Sigmoid colon (tissue), 7 donors: ENCODE data around the gene MMADHC. TPM values are rescaled to one million over a fixed set of nuclear protein-coding genes. Genes with fewer than 3 reads are reported as not detected.

Source experiments
- DNase-seq: peaks from one replicate; pipeline ENCODE4 v3.0.0-alpha.2; 2019
- H3K27ac ChIP-seq, 4 donors: fragments of 200-600 bp; sonication (generic); one replicate each; pipeline ENCODE4 v1.5.1; 2016 to 2019; ENCODE audit warnings: mild to moderate bottlenecking in 1 of 4
- H3K27me3 ChIP-seq, 3 donors: fragments of 200-600 bp; sonication (generic); one replicate each; pipeline ENCODE4 v1.5.1; 2019; ENCODE audit warnings: mild to moderate bottlenecking in 1 of 3
- H3K36me3 ChIP-seq, 4 donors: fragments of 200-600 bp; sonication (generic); one replicate each; pipeline ENCODE4 v1.5.1; 2016 to 2019
- H3K4me1 ChIP-seq, 4 donors: fragments of 200-600 bp; sonication (generic); one replicate each; pipeline ENCODE4 v1.5.1; 2017 to 2019
- H3K4me3 ChIP-seq, 4 donors: fragments of 200-600 bp; sonication (generic); one replicate each; pipeline ENCODE4 v1.5.1; 2017 to 2019; ENCODE audit warnings: mild to moderate bottlenecking in 2 of 4, moderate library complexity in 1 of 4
- H3K9me3 ChIP-seq, 4 donors: fragments of 200-600 bp in 3 of 4; sonication (generic) in 3 of 4; one replicate each; pipeline versions ENCODE4 v1.5.1 to v1.6.1; 2013 to 2019
- EP300 ChIP-seq, 4 donors: sonication (generic); formaldehyde crosslinking; IDR thresholded peaks; one replicate each; pipeline ENCODE4 v1.6.1; 2017; ENCODE audit warnings: antibody characterized with exemption in 4 of 4
- POLR2A ChIP-seq, 2 donors: fragments of 450-650 bp; IDR thresholded peaks; one replicate each; pipeline ENCODE4 v1.6.1; 2016; ENCODE audit warnings: antibody characterized with exemption in 2 of 2, mild to moderate bottlenecking in 2 of 2, moderate library complexity in 2 of 2
- POLR2AphosphoS5 ChIP-seq, 4 donors: sonication (generic); formaldehyde crosslinking; IDR thresholded peaks; one replicate each; pipeline ENCODE4 v1.6.1; 2017; ENCODE audit warnings: antibody characterized with exemption in 4 of 4
- WGBS, 2 donors: extraction: QIAGEN DNeasy Blood & Tissue Kit; methylation state at CpG; one replicate each; pipeline ENCODE4 v1.1.7; 2013; 5-methylcytosine and 5-hydroxymethylcytosine counted together
- intact Hi-C: fragments of 100-400 bp; cut with DNase I; formaldehyde crosslinking; loops from one replicate; pipeline ENCODE4 v1.15.1; 2023
- polyA plus RNA-seq, 3 donors: library from polyadenylated mRNA; stranded (reverse); fragments of 200-250 nt; gene quantifications; one replicate each; pipeline ENCODE4 v1.2.3, GENCODE V29; 2013
- total RNA-seq, 4 donors: library from RNA; depleted of rRNA; stranded (reverse); fragments of >200 nt; gene quantifications; one replicate each; pipeline ENCODE4 v1.1.0, GENCODE V29; 2016
- TF ChIP-seq, protein P1 (sequence below), 4 experiments: fragments of 450-650 bp in 3 of 4; fragments of 200-600 bp in 1 of 4; IDR thresholded peaks; one replicate each; pipeline ENCODE4 v1.5.1; 2016 to 2019; ENCODE audit warnings: antibody characterized with exemption in 4 of 4, mild to moderate bottlenecking in 3 of 4, moderate library complexity in 2 of 4
- donor health status: healthy with polysubstance abuse.
- donor health status: Bipolar disorder and iron deficiency.
- donor health status: healthy.

MMADHC gene
- total and polyA plus RNA-seq, 7 donors: 71.6 to 175 (median 127) TPM

DNA sequence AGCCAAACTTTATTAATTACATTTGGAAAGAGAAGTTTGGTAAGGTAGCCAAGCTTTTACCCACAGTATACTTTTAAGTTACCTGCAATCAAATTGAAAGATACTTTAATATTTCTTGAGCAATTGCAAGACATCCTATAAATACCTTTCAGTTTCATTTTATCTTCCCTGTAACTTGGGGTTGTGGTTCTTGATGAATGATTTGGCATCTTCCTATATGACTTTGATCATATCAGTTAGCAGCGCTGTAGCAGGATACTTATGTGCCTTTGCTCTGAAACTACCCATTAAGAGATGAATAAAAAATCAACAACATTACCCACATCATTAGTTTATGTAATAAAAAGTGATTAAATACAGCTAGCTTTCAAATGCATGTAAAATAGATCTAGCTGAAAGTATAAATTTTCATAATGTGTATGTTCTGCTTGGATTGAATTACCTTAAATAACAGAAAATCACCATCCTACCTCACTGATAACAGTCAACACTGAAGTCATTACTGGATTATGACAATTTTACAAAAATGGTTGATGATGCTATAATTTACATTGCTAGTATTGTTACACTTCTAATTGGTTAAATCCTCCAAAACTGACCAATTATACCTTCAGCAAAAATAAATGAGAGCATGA is 50.4 kb downstream of the MMADHC start:
- Histone ChIP-seq H3K27ac (no peak overlapping the region), H3K9me3 (no peaks in the 10 kb centered on the region), H3K36me3 (no peaks in the 10 kb centered on the region), H3K4me1 (no peaks in the 10 kb centered on the region), H3K4me3 (no peak overlapping the region), H3K27me3 (no peaks in the 10 kb centered on the region)
- no peak for DNase-seq
- WGBS, 2 donors: 0 to 51% methylated on average over 1 of the region's 1 CpG
- TF ChIP-seq POLR2A (IDR thresholded peaks at IDR 0.05) (no peak), EP300 (IDR thresholded peaks at IDR 0.05) (no peak), POLR2AphosphoS5 (IDR thresholded peaks at IDR 0.05) (no peak)
- TF ChIP-seq, protein P1, sequence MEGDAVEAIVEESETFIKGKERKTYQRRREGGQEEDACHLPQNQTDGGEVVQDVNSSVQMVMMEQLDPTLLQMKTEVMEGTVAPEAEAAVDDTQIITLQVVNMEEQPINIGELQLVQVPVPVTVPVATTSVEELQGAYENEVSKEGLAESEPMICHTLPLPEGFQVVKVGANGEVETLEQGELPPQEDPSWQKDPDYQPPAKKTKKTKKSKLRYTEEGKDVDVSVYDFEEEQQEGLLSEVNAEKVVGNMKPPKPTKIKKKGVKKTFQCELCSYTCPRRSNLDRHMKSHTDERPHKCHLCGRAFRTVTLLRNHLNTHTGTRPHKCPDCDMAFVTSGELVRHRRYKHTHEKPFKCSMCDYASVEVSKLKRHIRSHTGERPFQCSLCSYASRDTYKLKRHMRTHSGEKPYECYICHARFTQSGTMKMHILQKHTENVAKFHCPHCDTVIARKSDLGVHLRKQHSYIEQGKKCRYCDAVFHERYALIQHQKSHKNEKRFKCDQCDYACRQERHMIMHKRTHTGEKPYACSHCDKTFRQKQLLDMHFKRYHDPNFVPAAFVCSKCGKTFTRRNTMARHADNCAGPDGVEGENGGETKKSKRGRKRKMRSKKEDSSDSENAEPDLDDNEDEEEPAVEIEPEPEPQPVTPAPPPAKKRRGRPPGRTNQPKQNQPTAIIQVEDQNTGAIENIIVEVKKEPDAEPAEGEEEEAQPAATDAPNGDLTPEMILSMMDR (IDR thresholded peaks at IDR 0.05): no peak
- intact Hi-C loops: no loop called here

DNA sequence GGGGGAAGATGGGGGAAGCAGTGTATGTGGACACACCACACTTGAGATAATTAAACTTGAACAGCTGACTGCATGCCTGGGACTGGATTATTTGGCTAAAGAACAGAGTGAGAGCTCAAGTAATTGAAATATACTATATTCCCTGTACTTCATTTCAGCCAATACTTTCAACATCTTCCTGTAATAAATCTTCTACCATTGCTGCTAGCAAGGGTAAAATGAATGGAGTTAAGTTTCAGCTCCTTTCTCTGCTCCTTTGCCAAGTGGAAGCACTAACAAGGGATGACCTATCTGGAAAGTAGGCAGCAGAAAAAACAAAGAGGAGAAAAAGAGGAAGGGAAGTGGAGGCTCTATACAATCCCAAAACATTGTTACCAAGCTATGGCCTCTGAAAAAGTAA is 50.9 kb downstream of the MMADHC start:
- H3K4me1 ChIP-seq: no peaks in the 10 kb centered on the region
- TF ChIP-seq POLR2A (IDR thresholded peaks at IDR 0.05): no peak
- TF ChIP-seq POLR2AphosphoS5 (IDR thresholded peaks at IDR 0.05): no peak
- TF ChIP-seq, protein P1 (IDR thresholded peaks at IDR 0.05): no peak
- TF ChIP-seq EP300 (IDR thresholded peaks at IDR 0.05): no peak

DNA sequence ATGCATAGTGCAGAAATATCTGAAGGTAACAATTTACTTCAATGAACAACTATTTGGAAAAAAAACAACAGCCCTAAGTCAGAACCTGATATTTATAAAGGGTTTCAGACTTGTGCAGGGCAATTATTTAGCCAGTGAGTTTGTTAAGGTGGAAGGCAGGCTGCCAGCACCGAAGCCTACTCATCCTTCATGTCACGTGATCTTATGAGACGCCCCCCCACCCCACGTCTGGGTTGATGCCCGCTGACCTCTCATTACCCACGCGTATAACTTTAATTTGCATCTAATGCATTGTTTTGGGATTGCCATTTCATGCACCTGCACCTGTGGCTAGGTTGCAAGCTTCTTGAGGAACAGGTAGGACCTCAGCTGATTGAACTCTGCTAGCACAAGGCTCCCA is 52.9 kb downstream of the MMADHC start:
- Histone ChIP-seq H3K9me3 (no peaks in the 10 kb centered on the region), H3K4me3 (no peak overlapping the region), H3K27me3 (no peaks in the 10 kb centered on the region), H3K4me1 (no peaks in the 10 kb centered on the region), H3K27ac (no peak overlapping the region), H3K36me3 (no peaks in the 10 kb centered on the region)
- TF ChIP-seq POLR2A (IDR thresholded peaks at IDR 0.05) (no peak), POLR2AphosphoS5 (IDR thresholded peaks at IDR 0.05) (no peak), EP300 (IDR thresholded peaks at IDR 0.05) (no peak)
- TF ChIP-seq, protein P1 (IDR thresholded peaks at IDR 0.05): no peak
- no peak for DNase-seq
- 92 to 93% methylated on average over 7 of the region's 7 CpGs for WGBS, 2 donors
- intact Hi-C loops: no loop called here

More for the DNA sequence above, 50.9 kb downstream of the MMADHC start:
- no peak overlapping the region for H3K4me3 ChIP-seq
- H3K9me3 ChIP-seq: no peaks in the 10 kb centered on the region
- no peaks in the 10 kb centered on the region for H3K27me3 ChIP-seq
- H3K27ac ChIP-seq: no peak overlapping the region
- no peak for DNase-seq
- no peaks in the 10 kb centered on the region for H3K36me3 ChIP-seq
- intact Hi-C loops: no loop called here

DNA sequence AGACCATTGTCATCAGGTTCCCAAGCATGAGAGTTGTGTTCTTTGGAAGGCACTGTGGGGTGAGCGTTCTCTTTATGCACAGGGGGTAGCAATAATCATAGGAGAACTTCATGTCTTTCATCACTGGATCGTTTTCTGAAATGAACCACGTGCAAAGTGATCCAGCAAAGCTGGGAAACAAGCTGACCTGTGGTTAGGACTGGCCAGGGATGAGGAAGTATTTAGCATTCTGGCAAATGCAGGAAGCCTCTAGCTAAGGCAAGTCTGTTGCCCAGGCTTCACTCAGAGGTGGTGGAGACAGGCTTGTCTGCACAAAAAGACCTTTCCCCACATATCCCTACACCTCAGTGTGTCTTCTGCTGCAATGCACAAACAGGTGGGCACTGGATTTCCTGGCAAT is 58.6 kb downstream of the MMADHC start:
- Histone ChIP-seq H3K4me3 (no peak overlapping the region), H3K9me3 (no peaks in the 10 kb centered on the region), H3K36me3 (no peaks in the 10 kb centered on the region), H3K27ac (no peak overlapping the region), H3K27me3 (no peaks in the 10 kb centered on the region), H3K4me1 (no peaks in the 10 kb centered on the region)
- TF ChIP-seq, protein P1 (IDR thresholded peaks at IDR 0.05): no peak
- no peak for TF ChIP-seq POLR2A (IDR thresholded peaks at IDR 0.05)
- no peak for TF ChIP-seq POLR2AphosphoS5 (IDR thresholded peaks at IDR 0.05)
- no peak for TF ChIP-seq EP300 (IDR thresholded peaks at IDR 0.05)
- 47 to 59% methylated on average over 3 of the region's 3 CpGs for WGBS, 2 donors
- DNase-seq: no peak
- intact Hi-C loops: no loop called here
